Kidney epithelial cell (primary cell): ENCODE measurements around the gene MNDA. TPM values are rescaled to one million over a fixed set of nuclear protein-coding genes. Genes with fewer than 3 reads are reported as not detected.

ENCODE experiments used
- DNase-seq: peaks from one replicate; pipeline ENCODE4 v3.0.0-alpha.2; 2010; ENCODE audit warnings: low read depth
- H3K27me3 ChIP-seq: 2 replicates; pipeline ENCODE4 v1.6.0; 2011; ENCODE audit warnings: low read length; ENCODE audit not compliant: control insufficient read depth, insufficient read depth
- H3K36me3 ChIP-seq: 2 replicates; pipeline ENCODE4 v1.5.1; 2011; ENCODE audit warnings: low read length; ENCODE audit not compliant: control insufficient read depth, insufficient read depth
- H3K4me3 ChIP-seq: 2 replicates; pipeline ENCODE4 v1.5.1; 2011; ENCODE audit warnings: low read depth, mild to moderate bottlenecking, control low read depth, low read length
- total RNA-seq: library from RNA; depleted of rRNA; stranded (reverse); fragments of >200 nt; gene quantifications from 2 replicates; pipeline ENCODE4 v1.2.3, GENCODE V29; 2015
- TF ChIP-seq, protein P1 (sequence below): IDR thresholded peaks from 2 replicates; pipeline ENCODE4 v1.5.1; 2011; ENCODE audit warnings: mild to moderate bottlenecking, moderate library complexity, low read length, control low read depth, inconsistent platforms; ENCODE audit not compliant: insufficient read depth, poor library complexity, severe bottlenecking

The MNDA gene
- total RNA-seq, 1 donor from 2014 or later: not detected

DNA sequence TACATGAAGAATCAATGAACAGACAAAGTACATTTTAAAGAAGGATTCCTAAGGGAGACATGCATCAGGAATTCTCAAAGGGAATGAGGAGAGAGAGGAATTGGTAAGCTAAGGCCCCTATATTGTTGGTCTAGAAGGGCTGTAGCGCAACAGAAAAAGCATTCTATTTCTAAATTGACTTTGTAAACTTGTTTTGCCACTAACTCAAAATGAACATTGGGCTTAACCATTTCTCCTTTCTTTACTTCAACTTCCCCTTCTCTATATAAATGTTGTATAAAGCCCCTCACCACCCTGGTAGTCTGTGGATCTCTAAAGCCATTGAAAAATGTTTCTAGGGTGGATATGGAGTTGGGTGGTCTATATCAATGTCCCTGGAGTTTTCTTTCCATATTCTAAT, 29.8 kb upstream of the MNDA start:
- TF ChIP-seq, protein P1, sequence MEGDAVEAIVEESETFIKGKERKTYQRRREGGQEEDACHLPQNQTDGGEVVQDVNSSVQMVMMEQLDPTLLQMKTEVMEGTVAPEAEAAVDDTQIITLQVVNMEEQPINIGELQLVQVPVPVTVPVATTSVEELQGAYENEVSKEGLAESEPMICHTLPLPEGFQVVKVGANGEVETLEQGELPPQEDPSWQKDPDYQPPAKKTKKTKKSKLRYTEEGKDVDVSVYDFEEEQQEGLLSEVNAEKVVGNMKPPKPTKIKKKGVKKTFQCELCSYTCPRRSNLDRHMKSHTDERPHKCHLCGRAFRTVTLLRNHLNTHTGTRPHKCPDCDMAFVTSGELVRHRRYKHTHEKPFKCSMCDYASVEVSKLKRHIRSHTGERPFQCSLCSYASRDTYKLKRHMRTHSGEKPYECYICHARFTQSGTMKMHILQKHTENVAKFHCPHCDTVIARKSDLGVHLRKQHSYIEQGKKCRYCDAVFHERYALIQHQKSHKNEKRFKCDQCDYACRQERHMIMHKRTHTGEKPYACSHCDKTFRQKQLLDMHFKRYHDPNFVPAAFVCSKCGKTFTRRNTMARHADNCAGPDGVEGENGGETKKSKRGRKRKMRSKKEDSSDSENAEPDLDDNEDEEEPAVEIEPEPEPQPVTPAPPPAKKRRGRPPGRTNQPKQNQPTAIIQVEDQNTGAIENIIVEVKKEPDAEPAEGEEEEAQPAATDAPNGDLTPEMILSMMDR: no peak
- no peaks in the 10 kb centered on the region for H3K27me3 ChIP-seq
- DNase-seq: no peak
- H3K4me3 ChIP-seq: no peak overlapping the region
- H3K36me3 ChIP-seq: no peaks in the 10 kb centered on the region

DNA sequence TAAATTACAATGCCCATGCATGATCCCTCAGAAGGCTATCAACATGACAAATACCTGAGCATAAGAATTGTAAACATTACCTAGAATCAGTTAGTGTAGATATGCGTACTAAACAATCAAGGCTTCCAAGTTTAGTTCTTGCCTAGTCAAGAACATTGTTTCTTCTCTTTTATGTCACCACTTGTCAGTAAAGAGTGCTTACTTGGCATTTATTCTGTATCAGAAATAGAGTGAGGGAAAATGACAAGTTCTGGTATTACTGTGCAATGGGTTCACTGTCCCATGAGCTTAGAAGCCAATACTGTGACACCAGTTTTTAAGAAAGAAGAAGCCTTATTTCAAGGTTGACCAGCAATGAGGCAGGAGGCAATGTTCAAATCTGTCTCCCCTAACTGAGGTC, 27.5 kb upstream of the MNDA start:
- no peaks in the 10 kb centered on the region for H3K27me3 ChIP-seq
- H3K36me3 ChIP-seq: no peaks in the 10 kb centered on the region
- no peak for DNase-seq
- TF ChIP-seq, protein P1: no peak
- no peak overlapping the region for H3K4me3 ChIP-seq

DNA sequence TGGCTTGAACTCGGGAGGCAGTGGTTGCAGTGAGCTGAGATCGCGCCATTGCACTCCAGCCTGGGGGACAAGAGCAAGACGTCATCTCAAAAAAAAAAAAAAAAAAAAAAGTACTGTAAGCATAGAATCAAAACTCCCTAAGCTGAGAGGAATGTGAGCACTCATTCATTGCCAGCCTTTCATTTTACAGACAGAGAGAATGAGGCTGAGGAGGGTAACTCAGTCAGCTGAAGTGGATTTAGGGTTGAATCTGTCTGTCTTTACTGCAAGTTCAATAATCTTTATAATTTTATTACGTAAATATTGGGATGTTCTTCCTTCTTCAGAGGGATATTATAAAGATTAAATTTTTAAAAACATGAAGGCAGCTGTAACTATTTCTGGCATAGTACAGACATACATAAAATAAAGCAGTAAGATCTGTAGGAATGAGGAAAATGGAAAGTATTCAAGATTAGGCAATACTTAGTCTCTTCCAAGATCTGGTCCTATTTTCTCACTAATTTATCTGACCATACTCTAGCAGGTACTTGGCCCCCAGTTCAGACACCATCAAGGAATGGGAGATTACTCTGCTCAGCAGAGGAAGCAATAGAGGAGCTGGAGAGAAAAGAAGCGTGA, 24.1 kb upstream of the MNDA start:
- H3K4me3 ChIP-seq: no peak overlapping the region
- DNase-seq: no peak
- TF ChIP-seq, protein P1: no peak
- no peaks in the 10 kb centered on the region for H3K27me3 ChIP-seq
- H3K36me3 ChIP-seq: no peaks in the 10 kb centered on the region

DNA sequence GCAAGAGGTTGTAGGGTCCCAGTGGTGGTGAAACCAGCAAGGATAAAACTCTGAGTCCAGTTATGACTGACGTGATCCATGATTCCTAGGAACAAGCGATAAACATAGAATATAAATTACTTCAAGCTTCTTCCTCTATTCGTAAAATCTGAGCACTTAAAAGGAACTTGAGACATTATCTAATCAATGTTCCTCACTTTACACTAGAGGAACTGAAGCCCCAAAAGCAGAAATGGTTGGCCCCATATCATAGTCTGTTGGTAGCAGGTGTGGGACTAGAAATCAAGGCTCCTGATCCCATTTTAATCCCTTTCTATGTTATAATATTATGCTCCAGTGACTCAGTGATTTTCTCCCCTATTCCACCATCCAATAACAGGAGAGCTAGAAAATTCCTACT, 21.9 kb upstream of the MNDA start:
- Histone ChIP-seq H3K36me3 (no peaks in the 10 kb centered on the region), H3K4me3 (no peak overlapping the region), H3K27me3 (no peaks in the 10 kb centered on the region)
- DNase-seq: no peak
- TF ChIP-seq, protein P1: no peak

DNA sequence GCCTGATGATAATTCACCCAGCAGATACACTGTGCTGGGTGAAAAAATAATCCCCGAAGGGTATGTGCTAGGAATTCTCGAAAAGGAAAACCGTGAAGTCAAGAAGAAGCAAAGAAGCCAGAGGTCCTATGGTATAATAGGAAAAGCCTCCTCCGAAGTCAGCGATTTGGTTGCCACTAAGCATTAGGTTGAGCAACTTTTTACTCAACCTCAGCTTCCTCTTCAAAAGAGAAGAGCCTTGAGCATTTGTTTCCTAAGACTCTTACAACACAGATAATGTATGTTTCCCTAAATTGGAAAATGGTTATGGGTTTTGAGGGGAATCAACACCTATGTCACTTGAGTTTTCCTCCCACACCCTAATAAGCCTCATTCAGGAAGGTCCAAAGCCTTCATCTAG, 21.3 kb upstream of the MNDA start:
- Histone ChIP-seq H3K27me3 (no peaks in the 10 kb centered on the region), H3K4me3 (no peak overlapping the region), H3K36me3 (no peaks in the 10 kb centered on the region)
- DNase-seq: no peak
- TF ChIP-seq, protein P1: no peak

DNA sequence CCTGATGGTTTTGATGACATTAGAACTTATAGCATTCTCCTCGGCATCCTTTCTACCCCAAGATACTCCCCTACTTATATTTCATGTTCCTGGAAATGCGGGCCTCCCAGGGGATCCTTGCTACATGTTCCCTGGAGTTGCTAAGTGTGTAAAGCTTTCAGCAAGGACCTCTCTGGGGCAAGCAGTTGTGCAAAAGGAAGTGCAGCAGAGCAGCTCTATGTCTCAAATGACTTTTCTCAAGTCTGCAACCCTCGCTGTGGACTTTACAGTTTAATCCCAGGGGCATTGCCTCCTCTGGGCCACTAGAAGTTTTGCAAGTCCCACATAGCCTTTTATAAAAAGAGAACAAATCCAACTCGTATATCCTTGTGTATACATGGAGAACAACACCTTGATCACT, 20.8 kb upstream of the MNDA start:
- H3K27me3 ChIP-seq: no peaks in the 10 kb centered on the region
- DNase-seq: no peak
- no peaks in the 10 kb centered on the region for H3K36me3 ChIP-seq
- TF ChIP-seq, protein P1: no peak
- H3K4me3 ChIP-seq: no peak overlapping the region
